SK-N-SH treated with all-trans-retinoic acid at 6 μM for 48 hours (cell line): ENCODE measurements around the gene TRIM54.
A peak's percentile ranks its signal among the peaks of the same experiment; 100 is the strongest.

Experiments
- ESRRG ChIP-seq: fragments of 250-450 bp; sonication (Bioruptor Pico); IDR thresholded peaks from 2 replicates; pipeline ENCODE4 v1.6.1; 2021; ENCODE audit warnings: mild to moderate bottlenecking
- PATZ1 ChIP-seq: fragments of 250-450 bp; sonication (Bioruptor Pico); IDR thresholded peaks from 2 replicates; pipeline ENCODE4 v1.8.0; 2020; ENCODE audit warnings: mild to moderate bottlenecking, moderate library complexity, borderline replicate concordance

Gene TRIM54

DNA sequence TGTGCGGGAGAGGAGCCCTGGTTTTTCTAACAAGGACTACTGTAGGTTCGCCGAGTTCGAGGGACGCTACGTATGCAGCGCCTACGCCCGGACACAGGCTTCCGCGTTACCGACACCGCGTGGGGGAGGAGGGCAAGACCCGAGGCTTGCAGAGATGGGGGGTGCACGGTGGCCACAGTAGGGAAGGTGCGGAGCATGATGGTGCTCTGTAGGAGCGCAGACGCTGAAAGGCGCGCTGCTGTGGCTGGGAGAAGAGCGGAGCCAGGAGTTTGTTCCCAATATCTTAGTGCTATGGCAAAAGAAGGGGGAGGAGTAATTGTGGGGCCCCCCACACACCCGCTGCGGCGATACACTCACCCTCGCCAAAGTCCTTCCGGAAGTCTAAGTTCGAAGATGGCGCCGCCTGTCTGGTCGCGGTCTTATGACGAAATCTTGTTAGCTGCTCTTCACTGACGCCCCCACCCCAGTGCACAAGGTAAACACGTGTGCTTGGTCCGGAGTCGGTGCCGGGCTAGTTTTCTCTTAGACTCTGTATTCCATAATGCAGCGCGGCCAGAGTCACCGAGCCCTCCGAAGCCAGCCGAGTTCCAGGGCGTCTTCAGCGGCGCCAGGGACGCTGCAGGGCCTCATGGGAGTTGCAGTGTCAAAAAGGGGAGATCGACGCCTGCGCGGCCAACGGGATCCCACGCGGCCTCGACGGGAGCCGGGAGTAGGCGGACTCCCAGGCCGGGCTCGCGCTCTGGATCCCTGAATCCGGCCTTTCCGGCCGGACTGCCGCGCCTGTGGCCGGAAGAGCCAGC is 74.4 kb downstream of the TRIM54 start, which contains the start of gene GTF3C2 (continued):
- TF ChIP-seq PATZ1: peak; percentile 96; the same call in 1 of the 2 replicates
- no peak for TF ChIP-seq ESRRG (CRISPR knock-in tag)
